AG04450 (cell line): ENCODE results near the gene UMODL1. TPM values are rescaled to one million over a fixed set of nuclear protein-coding genes. Genes with fewer than 3 reads are reported as not detected.
"Not testable (repeated sequence)": the region's sequence is repeated elsewhere in the genome, so short reads cannot be mapped to it uniquely, and the experiment has no call there.

Source experiments
- CTCF ChIA-PET: fragments of 300-600, 350-600 bp; formaldehyde crosslinking; extraction: SDS; loops from one replicate; lab custom pipeline; 2022; ENCODE audit warnings: antibody characterized with exemption, inconsistent platforms; lab: Charles Lee
- POLR2A ChIA-PET: fragments of 350-600 bp; formaldehyde crosslinking; extraction: SDS; loops from one replicate; lab custom pipeline; 2021; ENCODE audit warnings: antibody characterized with exemption, inconsistent platforms; lab: Yijun Ruan, JAX
- DNase-seq: peaks from one replicate; pipeline ENCODE4 v3.0.0-alpha.2; 2011; ENCODE audit warnings: low read depth, low spot score
- H3K27ac ChIP-seq: one replicate; pipeline ENCODE4 v1.5.1; 2012; ENCODE audit warnings: low read depth, low read length, control low read depth
- H3K27me3 ChIP-seq: one replicate; pipeline ENCODE4 v1.6.0; 2012; ENCODE audit warnings: low read length; ENCODE audit not compliant: control insufficient read depth, insufficient read depth
- H3K4me3 ChIP-seq: 2 replicates; pipeline ENCODE4 v1.5.1; 2011; ENCODE audit warnings: mild to moderate bottlenecking, low read depth, low read length, control low read depth
- H3K9me3 ChIP-seq: 2 replicates; pipeline ENCODE4 v1.5.1; 2012; ENCODE audit warnings: low read length; ENCODE audit not compliant: control insufficient read depth, insufficient read depth
- polyA plus RNA-seq: library from polyadenylated mRNA; depleted of rRNA; stranded (reverse); fragments of >200 nt; gene quantifications from 2 replicates; pipeline ENCODE4 v1.2.3, GENCODE V29; 2011
- TF ChIP-seq, protein P1 (sequence below): IDR thresholded peaks from 2 replicates; pipeline ENCODE4 v1.5.1; 2011; ENCODE audit warnings: low read depth, low read length, control low read depth, inconsistent platforms

UMODL1 gene
- polyA plus RNA-seq, 1 experiment = 0.09 TPM

DNA sequence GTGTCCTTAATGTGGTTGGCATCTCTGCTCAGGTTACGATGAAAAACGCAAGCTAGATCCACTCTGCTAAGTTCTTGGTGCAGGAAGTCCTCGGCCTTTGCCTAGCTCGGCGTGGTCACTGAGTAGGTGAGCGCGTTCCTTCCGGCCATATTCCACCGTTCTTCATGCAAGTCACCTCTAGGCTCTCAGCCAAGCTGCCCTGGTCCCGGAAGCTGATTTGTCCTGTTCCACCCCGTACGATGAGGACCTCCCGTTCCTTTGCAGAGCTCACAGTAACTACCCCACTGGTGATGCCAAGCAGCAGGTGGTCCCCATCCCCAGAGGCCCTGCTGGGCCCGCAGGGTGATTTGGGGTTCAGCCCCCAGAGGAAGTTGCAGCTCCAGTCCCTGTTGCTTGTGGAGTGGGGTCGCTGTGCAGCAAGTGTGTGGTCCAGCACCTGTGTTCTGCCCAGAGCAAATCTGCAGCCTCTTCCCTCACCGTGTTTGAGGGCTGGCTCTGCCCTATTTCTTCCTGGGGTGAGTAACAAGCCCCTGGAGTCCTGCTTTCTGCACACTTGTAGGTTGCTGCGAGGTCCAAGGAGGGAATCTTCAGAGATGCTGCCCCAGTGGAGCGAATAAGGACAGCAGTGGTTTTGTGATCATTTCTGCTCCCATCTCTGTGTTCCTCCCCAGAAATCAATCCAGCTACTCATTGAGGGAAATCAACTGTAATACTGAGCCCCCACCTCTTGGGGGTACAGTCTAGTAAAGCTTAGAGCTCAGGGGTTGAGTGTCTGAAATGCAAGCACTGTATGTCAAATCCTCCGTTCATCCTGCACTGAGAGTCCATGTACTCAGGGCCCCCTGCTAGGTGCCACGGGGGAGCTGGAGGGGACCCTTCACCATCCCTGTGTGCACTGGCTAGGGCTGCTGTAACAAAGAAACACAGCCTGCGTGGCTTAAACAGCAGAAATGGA, 2.3 kb downstream of the UMODL1 start:
- TF ChIP-seq, protein P1, sequence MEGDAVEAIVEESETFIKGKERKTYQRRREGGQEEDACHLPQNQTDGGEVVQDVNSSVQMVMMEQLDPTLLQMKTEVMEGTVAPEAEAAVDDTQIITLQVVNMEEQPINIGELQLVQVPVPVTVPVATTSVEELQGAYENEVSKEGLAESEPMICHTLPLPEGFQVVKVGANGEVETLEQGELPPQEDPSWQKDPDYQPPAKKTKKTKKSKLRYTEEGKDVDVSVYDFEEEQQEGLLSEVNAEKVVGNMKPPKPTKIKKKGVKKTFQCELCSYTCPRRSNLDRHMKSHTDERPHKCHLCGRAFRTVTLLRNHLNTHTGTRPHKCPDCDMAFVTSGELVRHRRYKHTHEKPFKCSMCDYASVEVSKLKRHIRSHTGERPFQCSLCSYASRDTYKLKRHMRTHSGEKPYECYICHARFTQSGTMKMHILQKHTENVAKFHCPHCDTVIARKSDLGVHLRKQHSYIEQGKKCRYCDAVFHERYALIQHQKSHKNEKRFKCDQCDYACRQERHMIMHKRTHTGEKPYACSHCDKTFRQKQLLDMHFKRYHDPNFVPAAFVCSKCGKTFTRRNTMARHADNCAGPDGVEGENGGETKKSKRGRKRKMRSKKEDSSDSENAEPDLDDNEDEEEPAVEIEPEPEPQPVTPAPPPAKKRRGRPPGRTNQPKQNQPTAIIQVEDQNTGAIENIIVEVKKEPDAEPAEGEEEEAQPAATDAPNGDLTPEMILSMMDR = 0 out of 2 replicates have a peak, but pooled peaks have one; percentile 2
- ChIA-PET POLR2A (no interaction called here), CTCF (no interaction called here)
- DNase-seq = no peak
- Histone ChIP-seq H3K9me3 (no peaks in the 10 kb centered on the region; the same call in 1 of the 2 replicates), H3K27me3 (peaks cover 23% of the 10 kb centered on the region), H3K4me3 (no peak overlapping the region), H3K27ac (no peak overlapping the region)

DNA sequence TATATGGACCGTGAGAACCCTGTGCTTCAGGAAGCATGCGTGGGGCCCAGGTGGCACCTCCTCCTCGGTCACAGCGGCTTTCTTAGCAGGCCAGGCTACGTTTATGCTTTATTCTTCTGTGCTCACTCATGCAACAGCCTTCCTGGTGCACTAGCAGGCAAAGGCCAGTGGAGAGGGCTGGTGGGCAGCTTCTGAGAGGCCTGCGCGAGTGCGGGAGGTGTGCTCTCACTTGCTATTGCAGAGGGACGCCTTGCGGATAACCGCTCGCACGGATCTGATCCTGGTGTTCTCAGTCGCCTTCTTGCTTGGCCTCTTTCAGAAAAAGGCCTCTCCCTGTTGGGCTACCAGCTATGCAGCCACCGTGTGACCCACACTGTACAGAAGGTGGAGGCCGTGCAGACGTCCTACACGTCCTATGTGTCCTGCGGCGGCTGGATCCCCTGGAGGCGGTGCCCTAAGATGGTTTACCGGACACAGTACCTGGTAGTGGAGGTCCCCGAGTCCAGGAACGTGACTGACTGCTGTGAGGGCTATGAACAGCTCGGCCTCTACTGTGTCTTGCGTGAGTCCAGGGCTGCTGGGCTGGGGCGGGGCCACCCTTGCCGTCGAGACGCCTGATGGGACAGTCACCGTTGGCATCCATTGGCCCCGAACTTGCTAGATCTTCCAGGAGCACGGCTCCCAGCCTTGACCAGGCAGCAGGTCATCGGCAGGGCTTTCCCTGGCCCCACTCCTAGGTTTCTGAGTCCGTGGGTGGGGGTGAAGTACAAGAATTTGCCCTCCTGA, 4.8 kb downstream of the UMODL1 start:
- no peak overlapping the region for H3K4me3 ChIP-seq
- POLR2A ChIA-PET = no interaction called here
- DNase-seq = no peak
- H3K9me3 ChIP-seq = no peaks in the 10 kb centered on the region; the same call in 1 of the 2 replicates
- H3K27me3 ChIP-seq = peaks cover 14% of the 10 kb centered on the region
- TF ChIP-seq, protein P1 = no peak
- no peak overlapping the region for H3K27ac ChIP-seq
- CTCF ChIA-PET = no interaction called here

DNA sequence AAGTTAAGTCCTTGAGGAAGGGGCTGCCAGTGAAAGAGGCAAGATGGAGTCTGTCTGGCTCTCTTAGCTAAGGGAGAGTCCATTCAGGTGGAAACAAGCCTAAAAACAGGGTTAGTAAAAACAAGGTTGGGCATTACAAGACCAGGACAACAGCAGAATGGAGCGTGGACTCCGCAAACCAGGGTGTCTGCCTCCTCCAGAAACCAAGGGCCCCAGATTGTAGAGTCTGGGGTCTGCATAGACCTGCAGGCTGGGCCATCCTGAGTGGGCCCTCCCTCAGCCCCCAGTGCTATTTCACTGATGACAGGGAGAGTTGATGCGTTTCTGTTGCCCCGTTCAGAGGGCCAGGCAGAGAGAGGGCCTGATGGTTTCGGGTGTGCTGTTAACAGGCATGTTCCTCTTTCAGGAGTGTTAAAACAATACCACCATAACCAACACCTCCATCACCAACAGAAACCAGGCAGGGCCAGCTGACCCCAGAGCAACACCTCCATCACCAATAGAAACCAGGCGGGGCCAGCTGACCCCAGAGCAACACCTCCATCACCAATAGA, 6.6 kb downstream of the UMODL1 start:
- DNase-seq, H3K9me3 ChIP-seq, CTCF ChIA-PET, POLR2A ChIA-PET, H3K27ac ChIP-seq, H3K4me3 ChIP-seq: not testable (repeated sequence)
- peaks cover 12% of the 10 kb centered on the region for H3K27me3 ChIP-seq

DNA sequence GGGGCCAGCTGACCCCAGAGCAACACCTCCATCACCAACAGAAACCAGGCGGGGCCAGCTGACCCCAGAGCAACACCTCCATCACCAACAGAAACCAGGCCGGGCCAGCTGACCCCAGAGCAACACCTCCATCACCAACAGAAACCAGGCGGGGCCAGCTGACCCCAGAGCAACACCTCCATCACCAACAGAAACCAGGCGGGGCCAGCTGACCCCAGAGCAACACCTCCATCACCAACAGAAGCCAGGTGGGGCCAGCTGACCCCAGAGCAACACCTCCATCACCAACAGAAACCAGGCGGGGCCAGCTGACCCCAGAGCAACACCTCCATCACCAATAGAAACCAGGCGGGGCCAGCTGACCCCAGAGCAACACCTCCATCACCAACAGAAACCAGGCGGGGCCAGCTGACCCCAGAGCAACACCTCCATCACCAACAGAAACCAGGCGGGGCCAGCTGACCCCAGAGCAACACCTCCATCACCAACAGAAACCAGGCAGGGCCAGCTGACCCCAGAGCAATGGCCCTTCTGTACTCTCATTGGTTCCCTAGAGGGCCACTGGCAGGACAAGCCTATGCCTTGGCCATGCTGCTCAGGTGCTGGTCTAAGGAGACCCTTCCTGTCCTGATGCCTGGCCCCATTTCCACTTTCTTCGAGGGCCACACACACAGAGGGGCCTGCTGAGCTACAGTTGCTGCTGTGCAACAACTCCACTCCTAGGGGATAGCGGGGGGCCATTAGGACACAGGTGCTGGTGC, 7.3 kb downstream of the UMODL1 start:
- H3K4me3 ChIP-seq, POLR2A ChIA-PET, H3K27ac ChIP-seq, DNase-seq, CTCF ChIA-PET, H3K9me3 ChIP-seq: not testable (repeated sequence)
- H3K27me3 ChIP-seq = peaks cover 14% of the 10 kb centered on the region

DNA sequence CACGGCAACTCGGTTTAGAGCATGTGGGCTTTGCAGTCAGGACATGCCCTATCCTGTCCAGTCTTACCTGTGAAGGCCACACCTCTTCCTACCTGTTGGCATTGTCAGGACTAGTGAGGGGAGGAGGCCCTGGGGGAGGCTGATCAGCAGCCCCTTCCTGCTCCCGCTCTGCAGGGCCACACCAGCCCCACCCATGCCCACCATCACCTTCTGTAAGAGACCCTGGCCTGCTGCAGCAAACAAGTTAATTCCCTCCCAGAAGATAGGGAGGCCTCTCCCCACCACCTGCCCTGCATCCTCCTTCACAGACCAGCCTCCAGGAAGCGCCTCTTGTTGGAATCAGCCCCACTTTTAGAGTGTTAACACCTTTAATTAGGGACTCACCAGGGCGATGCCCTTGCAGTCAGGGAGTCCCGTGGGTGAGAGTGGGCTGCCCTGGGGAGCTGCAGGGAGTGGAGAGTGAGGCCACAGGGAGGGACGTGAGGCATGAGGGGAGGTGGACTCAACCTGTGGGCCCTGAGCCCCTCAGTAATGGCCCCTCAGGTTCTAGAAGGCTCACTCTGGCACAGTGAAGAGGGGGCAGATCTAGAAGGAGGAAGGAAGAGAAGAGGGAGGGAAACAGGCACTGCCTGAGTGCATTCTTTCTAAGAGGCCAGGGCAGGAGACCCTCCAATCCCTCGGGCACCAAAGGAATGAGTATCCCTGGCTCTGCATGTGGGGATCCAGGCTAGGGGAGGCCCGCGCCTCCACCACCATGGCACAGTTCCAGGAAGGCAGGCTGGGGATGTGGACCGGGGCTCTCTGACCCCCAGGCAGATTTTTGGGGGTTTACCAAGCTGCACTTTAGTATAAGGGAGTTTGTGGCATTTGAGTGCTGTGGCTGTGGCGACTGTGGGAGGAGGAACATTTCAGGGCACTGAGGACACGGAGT, 8.2 kb downstream of the UMODL1 start:
- H3K4me3 ChIP-seq = no peak overlapping the region
- no peaks in the 10 kb centered on the region; the same call in 1 of the 2 replicates for H3K9me3 ChIP-seq
- no peak overlapping the region for H3K27ac ChIP-seq
- no peak for DNase-seq
- ChIA-PET CTCF (no interaction called here), POLR2A (no interaction called here)
- peaks cover 14% of the 10 kb centered on the region for H3K27me3 ChIP-seq
- TF ChIP-seq, protein P1 = no peak
